Erythroblast (primary cell): ENCODE measurements around the gene JPH4.
"Not testable (repeated sequence)": the region's sequence is repeated elsewhere in the genome, so short reads cannot be mapped to it uniquely, and the experiment has no call there.

Experiments
- DNase-seq, 2 experiments: peaks; one replicate each; lab custom pipeline; 2025; lab: John Stamatoyannopoulos, UW
- GATA1 ChIP-seq: IDR thresholded peaks from 2 replicates; pipeline ENCODE4 v1.6.1; 2011; ENCODE audit warnings: low read depth, mild to moderate bottlenecking, control low read depth, low read length, moderate library complexity
- POLR2A ChIP-seq: IDR thresholded peaks from 2 replicates; pipeline ENCODE4 v1.6.1; 2011; ENCODE audit warnings: mild to moderate bottlenecking, low read length

Gene JPH4

DNA sequence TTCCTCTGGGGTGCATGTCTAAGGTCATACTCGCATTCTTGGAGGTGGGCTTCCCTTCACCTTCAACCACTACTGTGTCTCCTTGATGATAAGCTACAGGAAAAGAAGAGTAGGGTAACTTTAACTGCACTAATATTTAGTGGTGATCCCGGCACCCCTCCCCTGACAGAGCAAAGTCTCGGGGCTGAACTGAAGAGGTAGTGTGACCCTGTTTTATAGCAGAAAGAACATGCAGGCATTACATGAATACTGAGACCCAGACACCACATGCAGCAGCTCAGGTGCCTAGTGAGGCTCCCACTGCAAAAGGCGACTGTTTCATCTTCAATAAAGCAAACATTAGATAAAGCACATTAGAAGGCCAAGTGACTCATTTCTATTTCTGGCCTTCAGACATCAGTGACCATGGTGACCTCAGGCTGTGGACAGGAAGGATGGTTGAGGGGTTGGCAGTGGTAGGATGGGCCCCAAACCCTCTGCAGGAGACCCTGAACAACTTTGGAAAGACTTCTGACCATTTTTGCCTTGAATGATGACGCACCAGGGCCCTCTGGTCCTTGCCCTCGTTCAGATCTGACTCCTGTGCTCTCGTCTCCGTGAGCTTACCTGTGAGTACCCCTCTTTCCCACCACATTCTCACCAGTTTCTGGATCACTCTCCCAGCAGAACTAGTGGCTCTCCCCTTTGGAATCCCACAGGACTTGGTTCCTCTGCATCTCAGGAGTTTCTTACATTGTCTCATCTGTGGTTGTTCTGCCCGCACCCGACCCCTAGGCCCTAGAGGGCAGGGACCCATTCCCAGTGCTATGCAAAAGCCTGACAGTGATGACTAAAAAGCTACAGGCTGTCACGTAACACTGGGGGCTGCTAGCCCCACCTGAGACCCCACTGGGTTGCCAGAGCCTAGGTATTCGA, 23.8 kb upstream of the JPH4 start:
- no peak for DNase-seq
- no peak for TF ChIP-seq POLR2A
- TF ChIP-seq GATA1: no peak

DNA sequence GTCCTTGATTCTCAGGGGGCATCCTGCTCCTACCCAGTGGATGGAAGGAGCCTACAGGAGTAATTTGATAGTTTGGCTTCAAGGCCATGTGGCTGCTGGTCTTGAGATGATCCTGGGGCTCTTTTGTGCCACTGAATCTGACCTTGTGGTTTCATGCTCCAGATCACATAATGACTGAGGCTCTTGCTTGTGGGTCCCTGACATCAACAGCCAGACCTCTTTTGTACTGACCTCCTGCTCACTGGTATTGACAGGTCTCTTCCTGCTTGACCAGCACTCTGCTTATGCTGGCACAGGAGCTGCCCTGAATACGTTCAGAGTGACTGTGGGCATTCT, 23.2 kb upstream of the JPH4 start:
- TF ChIP-seq POLR2A (no peak), GATA1 (no peak)
- no peak for DNase-seq

DNA sequence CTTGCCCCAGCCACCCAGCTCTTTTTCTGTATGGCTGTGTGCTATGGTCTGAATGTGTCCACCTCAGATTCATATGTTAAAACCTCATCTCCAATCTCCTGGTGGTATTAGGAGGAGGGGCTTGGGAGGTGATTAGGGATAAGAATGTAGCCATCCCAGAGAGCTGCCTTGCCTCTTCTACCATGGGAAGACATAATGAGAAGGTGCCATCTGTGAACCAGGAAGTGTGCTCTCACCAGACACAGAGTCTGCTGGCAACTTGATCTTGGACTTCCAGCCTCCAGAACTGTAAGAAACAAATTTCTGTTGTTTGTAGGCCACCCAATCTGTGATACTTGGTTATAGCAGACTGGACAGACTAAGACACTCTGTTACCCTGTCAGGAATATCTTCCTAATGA, 22.8 kb upstream of the JPH4 start:
- no peak for DNase-seq
- TF ChIP-seq POLR2A (no peak), GATA1 (no peak)

DNA sequence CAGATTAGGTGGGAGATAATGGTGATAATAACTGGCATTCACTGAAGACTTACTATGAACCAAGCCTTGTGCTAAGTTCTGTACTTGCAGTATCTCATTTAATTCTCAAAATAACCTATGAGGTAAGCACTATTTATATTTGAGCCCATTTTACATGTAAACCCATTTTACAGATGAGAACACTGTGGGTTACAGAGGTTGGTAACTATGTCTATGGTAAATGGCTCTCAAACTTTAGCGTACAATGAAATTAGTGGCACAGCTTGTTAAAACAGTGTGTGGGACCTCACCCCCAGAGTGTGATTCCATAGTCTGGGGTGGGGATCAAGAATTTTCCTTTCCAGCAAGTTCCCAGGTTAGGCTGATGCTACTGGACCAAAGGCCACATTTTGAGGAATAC, 22.2 kb upstream of the JPH4 start:
- TF ChIP-seq GATA1: no peak
- no peak for TF ChIP-seq POLR2A
- no peak for DNase-seq

DNA sequence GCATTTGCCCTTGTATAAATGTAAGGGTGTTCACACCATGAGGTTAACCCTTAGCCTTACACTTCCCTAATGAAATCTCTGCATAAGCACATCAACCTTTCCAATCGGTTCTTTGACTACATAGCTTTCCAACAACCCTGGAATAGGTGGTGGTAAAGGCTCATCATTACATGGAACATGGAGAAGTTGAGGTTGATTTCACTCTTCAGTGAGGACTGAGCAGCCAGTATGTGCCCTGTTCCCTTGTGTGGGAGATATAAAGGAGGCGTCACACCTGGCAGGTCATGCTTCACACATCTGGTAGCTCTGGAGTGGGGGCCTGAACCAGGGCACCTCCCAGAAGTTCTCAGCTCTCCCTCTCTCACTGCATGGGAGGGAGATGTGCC, 21.7 kb upstream of the JPH4 start:
- no peak for TF ChIP-seq GATA1
- no peak for TF ChIP-seq POLR2A

GRCh38 chr14:23594191-23594590, 15.6 kb upstream of the JPH4 start:
- DNase-seq: not testable (repeated sequence)

More for the DNA sequence above, 21.7 kb upstream of the JPH4 start:
- no peak for DNase-seq

- TF ChIP-seq POLR2A (no peak), GATA1 (no peak)
- DNase-seq: no peak
Measured at GRCh38 chr14:23590198-23590597, 11.6 kb upstream of the JPH4 start.

GRCh38 chr14:23589606-23590005, 11.0 kb upstream of the JPH4 start:
- DNase-seq: no peak
- TF ChIP-seq GATA1 (no peak), POLR2A (no peak)

DNA sequence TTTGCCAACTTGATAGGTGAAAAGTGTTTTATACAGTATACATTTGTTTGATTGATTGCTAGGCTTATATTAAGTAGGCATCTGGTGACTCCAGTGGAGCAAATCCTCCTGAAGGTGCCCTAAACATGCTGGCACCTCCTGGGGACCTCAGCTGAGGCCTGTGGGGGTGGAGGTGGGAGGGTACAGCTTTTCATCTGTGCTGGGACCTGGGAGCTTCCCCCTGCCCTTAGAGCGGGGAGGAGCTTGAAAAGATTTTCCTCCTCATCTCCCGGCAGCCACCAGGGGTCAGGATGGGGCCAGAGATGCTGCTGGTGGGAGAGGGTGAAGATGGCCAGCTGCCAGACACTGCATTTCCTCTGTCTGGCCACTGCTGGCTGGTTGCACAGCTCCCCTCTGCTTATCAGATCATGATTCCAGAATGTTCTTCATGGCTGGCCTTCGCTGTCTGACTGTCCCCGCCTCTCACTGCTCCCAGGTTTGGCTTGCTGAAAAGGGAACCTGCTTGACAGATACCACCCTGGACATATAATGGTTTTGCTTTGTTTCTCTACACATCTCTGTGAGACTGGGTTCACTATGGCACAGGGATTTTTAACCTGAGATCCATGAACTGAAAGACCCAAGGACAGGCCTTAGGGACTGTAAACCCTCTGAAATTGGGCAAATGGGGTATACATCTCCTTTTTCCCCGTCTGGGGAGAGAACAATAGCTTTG, 10.5 kb upstream of the JPH4 start:
- TF ChIP-seq POLR2A (no peak), GATA1 (no peak)
- DNase-seq: peak; percentile 89 to 90

- not testable (repeated sequence) for DNase-seq
Measured at GRCh38 chr14:23584527-23585203, 6.1 kb upstream of the JPH4 start.

GRCh38 chr14:23583761-23584526, 5.4 kb upstream of the JPH4 start:
- DNase-seq: not testable (repeated sequence)

DNA sequence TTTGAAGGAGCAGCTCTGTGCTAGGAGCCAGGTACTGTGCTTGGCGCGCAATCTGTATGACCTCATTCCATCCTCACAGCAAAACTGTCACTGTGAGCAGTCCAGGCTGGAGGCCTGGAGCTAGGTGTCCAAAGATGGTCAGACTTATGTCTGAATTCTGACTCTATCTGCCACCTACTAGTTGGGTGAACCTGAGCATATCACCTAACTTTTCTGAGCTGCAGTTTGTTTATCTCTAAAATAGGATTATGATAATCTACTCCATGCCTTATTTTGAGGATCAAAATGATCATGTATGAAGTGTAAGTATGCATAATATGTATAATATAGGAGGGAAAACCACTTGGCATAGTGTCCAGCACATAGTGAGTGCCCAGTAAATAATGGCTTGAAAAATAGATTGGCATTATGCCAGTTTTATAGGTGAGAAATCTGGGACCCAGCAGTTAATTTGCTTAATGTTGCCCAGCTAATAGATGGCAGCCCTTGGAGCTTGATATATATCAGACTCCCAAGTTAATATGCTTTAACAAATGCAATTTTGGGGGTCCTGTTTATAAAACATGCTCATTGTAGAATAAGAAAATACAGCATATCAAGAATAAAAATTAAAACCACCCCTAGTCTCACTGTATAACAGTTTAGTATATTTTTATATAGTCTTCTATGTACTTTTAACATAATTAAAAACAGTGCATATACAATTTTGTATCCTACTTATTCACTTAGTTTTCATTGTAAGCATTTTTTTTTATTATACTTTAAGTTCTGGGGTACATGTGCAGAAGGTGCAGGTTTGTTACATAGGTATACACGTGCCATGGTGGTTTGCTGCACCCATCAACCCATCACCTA, 4.5 kb upstream of the JPH4 start:
- no peak for TF ChIP-seq GATA1
- no peak for TF ChIP-seq POLR2A

GRCh38 chr14:23580948-23581281, 2.3 kb upstream of the JPH4 start:
- TF ChIP-seq POLR2A: no peak
- no peak for TF ChIP-seq GATA1
- DNase-seq: no peak

More for the DNA sequence above, 4.5 kb upstream of the JPH4 start:
- DNase-seq: no peak
